Erythroblast (primary cell): ENCODE results near the gene RBBP4.
A peak's percentile ranks its signal among the peaks of the same experiment; 100 is the strongest.
"Not testable (repeated sequence)": the region's sequence is repeated elsewhere in the genome, so short reads cannot be mapped to it uniquely, and the experiment has no call there.

Experiments
- DNase-seq, 2 experiments: peaks; one replicate each; lab custom pipeline; 2025; lab: John Stamatoyannopoulos, UW
- GATA1 ChIP-seq: IDR thresholded peaks from 2 replicates; pipeline ENCODE4 v1.6.1; 2011; ENCODE audit warnings: low read depth, mild to moderate bottlenecking, control low read depth, low read length, moderate library complexity
- POLR2A ChIP-seq: IDR thresholded peaks from 2 replicates; pipeline ENCODE4 v1.6.1; 2011; ENCODE audit warnings: mild to moderate bottlenecking, low read length

Gene RBBP4

DNA sequence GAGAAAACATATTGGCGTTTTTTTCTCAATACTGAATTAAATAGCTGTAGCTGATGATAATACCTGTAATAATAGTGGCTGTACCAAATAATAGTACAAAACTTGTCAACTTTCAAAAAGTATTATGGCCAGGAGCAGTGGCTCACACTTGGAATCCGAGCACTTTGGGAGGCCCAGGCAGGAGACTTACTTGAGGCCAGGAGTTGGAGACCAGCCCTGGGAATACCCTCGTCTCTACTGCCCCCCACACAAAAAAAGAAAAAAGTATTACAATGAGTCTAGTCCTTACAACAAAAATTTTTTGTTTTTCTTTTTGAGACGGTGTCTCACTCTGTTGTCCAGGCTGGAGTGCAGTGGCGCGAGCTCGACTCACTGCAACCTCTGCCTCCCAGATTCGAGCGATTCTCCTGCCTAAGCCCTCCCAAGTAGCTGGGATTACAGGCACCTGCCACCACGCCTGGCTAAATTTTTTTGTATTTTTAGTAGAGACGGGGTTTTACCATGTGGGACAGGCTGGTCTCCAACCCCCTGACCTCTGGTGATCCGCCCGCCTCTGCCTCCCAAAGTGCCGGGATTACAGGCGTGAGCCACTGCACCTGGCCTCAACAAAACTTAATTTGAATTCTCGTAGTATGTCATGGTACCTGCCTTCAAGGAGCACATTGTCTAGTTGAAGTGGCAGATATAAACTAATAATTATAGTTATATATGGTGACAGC is 1.4 kb downstream of the RBBP4 start:
- TF ChIP-seq POLR2A (no peak), GATA1 (no peak)
- peak; percentile 20 to 46 for DNase-seq

DNA sequence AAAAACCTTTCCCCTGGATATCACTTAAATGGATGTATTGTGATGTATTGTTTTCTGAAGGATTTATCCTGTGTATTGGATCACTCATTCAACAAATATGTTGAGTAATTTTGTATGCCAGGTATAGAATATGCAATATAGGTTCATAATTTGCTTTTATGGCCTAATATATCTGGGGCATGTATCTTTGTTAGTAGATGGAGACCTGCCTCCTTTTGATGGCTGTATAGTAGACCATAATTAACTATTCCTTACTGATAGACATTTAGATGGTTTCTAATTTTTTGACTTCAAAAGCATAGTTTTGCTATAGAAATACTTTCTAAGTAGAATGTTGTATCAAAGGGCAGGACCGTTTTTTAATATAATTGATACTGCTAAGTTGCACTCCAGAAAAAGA is 8.6 kb downstream of the RBBP4 start:
- TF ChIP-seq GATA1 (no peak), POLR2A (no peak)
- no peak for DNase-seq

DNA sequence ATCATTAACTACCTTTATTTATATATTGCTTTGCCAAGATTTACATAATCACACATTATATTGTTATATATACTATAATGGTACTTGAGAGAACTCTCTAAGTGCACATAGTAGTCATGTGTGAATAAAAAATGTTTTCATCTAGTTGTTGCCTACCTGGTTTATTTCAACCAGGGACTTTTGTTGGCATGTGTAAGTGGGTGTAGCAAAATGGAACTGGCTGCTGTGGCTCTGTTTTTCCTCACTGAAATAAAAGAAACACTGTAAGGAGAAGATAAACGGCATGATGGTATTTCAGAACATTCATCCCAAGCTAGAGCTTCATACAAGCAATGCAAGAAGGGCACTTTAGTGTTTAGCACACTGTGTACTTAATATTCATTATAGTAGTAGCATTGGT is 14.9 kb downstream of the RBBP4 start:
- TF ChIP-seq POLR2A: no peak
- TF ChIP-seq GATA1: no peak
- no peak for DNase-seq

DNA sequence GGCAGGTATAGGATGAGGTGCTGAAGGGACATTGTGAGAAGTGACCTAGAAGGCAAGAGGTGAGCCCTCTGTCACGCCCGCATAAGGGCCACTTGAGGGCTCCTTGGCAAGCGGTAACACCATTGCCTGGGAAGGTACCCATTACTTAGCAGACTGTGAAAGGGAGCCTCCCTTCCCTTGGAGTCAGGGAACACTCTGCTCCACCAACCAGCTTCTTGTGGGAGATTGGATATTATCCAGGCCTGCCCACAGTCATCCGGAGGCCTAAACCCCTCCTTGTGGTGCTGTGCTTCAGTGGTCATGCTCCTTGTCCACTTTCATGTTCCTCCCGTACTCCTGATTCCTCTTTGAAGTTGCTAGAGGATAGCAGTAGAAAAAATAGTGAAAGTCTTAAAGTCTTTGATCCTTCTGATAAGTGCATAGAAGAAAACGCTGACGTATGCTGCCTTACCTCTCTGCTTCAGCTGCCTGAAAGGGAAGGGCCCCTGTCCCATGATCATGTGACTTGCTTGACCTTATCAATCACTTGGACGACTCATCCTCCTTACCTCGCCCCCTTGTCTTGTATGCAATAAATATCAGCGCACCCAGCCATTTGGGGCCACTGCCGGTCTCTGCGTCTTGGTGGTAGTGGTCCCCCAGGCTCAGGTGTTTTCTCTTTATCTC is 16.0 kb downstream of the RBBP4 start:
- peak; percentile 51 to 55 for DNase-seq
- TF ChIP-seq GATA1: no peak
- TF ChIP-seq POLR2A: no peak

DNA sequence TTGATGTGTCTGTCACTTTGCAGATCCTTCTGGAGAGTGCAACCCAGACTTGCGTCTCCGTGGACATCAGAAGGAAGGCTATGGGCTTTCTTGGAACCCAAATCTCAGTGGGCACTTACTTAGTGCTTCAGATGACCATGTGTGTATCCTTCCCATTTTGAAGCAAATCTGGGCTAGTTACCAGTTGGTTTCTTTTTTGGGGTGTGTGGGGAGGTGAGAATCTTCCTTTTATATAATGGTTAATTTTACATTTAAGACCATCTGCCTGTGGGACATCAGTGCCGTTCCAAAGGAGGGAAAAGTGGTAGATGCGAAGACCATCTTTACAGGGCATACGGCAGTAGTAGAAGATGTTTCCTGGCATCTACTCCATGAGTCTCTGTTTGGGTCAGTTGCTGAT is 17.7 kb downstream of the RBBP4 start:
- DNase-seq: not testable (repeated sequence)

DNA sequence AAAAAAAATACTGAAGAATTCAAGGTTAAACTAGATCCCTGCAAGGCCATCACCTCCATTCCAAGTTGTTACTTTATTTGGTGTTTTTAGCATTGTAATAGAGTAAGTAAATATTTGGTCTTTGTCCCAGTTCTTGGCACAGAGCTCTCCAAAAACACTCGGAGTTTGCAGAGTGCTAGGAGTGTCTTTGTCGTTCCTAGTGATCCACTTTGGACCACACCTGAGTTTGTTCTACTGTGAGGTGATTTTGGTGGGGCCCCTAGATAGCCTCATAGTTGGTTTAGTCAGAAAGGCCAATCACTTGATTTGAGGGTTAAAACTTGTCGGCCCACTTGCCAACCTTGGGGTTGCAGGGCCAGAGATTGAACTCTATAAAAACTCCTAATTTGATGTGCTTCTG is 25.9 kb downstream of the RBBP4 start:
- DNase-seq: no peak
- TF ChIP-seq GATA1 (no peak), POLR2A (no peak)

DNA sequence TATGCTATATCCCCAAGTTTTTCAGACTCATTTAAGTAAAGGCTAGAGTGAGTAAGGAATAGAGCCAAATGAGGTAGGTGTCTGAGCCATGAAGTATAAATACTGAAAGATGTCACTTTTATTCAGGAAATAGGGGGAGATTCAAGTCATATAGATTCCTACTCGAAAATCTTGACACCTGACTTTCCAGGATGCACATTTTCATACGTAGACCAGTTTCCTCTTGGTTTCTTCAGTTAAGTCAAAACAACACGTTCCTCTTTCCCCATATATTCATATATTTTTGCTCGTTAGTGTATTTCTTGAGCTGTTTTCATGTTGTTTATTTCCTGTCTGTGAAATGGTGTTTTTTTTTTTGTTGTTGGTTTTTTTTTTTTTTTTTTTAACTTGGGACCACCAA is 29.0 kb downstream of the RBBP4 start:
- DNase-seq: not testable (repeated sequence)

DNA sequence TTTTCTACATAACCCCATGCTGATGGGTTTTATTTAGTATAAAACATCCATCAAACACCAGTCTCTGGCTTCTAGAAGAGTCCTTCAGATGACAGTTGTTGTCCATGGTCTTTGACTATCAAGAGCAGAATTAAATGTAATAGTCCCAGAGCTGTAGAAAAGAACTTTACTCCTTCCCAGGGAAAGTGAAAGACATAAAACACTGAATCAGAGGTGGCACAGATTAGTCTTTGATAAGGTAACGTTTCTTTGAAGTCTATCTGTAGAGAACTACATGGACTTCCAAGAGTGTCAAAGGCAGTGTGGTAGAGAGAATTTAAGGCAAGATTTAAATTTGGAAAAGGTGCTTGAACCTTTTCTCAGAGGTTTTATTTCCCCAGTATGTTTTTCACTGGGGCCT is 29.6 kb downstream of the RBBP4 start:
- DNase-seq: no peak
- no peak for TF ChIP-seq POLR2A

DNA sequence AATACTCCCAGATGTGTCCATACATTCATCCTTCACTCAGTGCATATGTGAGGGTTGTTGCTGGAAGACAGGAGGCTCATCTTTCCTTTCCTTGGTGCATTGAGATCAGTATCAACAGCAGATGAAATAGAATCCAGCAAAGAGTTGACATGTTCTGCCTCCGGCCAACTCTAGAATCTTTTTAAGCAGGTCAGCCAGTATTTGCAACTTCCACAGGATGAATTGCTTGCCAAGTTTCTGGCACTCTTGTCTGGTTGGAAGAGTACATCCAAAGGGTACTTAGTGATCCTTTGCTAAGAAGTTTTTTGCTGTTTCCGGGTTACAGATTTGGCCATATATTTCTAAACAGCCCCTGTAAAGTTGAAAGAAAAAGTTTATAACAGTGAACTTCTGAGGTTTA is 30.5 kb downstream of the RBBP4 start:
- DNase-seq: no peak
- TF ChIP-seq GATA1 (no peak), POLR2A (no peak)

DNA sequence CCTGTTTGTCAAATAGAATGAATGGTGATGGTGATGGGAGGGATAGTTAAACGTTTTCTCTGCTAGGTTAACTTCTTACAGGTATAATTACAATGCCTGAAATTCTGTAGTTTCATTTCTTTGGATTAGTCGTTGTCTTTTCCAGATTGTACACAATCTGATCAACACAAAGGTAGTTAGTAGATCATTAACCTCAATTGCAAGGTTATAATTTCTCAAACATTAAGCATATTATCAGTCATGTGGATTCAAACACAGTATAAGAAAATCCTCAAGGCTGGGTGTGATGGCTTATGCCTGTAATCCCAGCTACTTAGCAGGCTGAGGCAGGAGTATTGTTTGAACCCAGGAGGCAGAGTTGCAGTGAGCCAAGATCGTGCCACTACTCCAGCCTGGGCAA is 31.0 kb downstream of the RBBP4 start:
- DNase-seq: no peak
- no peak for TF ChIP-seq GATA1
- no peak for TF ChIP-seq POLR2A

DNA sequence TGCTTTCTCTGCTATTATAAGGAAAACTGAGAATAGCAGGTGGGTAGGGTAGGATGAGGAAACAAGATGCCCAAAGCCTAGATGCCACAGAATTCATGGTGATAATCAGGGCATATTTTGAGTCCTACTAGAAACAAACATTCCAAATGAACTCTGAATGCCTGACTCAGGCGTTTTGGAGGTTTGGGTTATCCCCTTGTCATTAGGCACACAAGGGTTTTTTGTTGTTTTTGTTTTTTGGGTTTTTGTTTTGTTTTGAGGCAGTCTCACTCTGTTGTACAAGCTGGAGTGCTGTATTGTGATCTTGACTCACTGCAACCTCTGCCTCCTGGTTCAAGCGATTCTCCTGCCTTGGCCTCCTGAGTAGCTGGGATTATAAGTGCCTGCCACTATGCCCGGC is 32.4 kb downstream of the RBBP4 start:
- no peak for DNase-seq
- TF ChIP-seq POLR2A: no peak
- TF ChIP-seq GATA1: no peak

DNA sequence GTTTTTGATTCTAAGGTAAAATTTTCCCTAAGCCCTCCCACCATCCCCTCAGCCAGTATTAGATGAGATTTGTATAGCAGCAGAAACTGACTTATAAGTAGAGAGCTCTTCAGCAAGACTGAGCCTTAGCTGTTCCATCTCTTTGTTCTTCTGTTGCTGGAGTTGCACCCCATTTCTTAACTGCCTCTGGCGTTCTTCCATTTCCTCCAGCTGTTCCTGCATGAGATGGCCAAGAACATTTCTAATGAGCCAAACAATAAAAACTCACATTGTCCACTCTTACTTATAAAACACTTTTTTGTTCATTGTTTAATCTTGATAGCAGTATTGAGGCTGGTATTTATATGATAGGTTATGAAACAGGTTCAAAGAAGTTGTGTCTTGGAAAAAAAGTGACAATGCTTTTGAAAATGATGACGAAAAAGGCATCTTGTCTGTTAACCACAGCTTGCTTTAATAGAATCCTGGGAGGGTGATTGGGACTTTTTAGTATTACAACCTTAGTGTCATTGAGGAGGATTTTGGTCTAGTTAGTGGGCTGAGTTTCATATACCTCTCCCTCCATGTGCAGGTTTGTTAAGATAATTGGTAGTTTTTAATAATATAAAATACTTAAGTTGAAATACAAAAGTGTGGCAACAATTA is 33.3 kb downstream of the RBBP4 start:
- DNase-seq: no peak
- no peak for TF ChIP-seq POLR2A
- no peak for TF ChIP-seq GATA1

DNA sequence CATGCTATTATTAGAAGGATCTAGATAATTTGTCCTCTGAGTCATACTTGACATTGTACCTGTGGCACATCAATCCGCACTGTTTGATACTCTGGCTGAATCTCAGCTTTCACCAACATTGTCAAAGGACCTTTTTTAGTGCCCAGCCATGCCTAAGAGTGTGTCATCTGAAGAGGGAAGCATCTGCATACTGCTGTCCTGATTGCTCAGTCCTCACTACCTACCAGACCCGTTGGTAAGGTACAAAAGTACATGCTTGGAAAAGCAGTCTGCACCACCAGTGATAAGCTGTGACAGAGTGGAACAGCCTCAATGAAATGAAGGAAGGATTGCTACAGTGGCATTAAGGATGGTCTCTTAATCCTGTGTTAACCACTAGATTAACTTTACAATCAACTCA is 34.5 kb downstream of the RBBP4 start:
- TF ChIP-seq POLR2A (no peak), GATA1 (no peak)
- no peak for DNase-seq

DNA sequence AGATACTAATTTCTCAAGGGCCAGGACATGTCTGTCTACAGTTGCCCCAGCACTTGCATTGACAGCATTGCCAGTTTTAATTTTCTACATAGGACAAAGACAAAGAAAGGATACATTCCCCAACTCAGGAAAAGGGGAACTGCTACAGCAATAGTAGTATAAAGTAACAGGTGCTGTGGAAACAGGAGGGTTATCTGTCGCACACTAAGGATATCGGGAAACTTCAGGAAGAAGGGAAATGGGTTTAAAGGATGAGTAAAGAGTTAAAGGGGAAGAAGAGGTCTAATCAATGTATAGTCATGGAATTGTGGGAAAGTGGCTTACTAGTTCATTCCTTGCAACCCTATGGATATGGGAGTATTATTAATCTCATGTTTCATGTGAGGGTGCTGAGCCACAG is 35.4 kb downstream of the RBBP4 start:
- no peak for DNase-seq
- TF ChIP-seq POLR2A (no peak), GATA1 (no peak)
